HEK293 (cell line): ENCODE data around the gene PIP5KL1.

Experiments
- ATF2 ChIP-seq: fragments of 450-650 bp; formaldehyde crosslinking; IDR thresholded peaks from 2 replicates; pipeline ENCODE4 v1.5.1; 2016; ENCODE audit warnings: missing biosample characterization, missing genetic modification characterization, low read depth
- BCL11A ChIP-seq: fragments of 450-650 bp; formaldehyde crosslinking; IDR thresholded peaks from 2 replicates; pipeline ENCODE4 v1.5.1; 2016; ENCODE audit warnings: low read depth, missing biosample characterization, missing genetic modification characterization
- FEZF1 ChIP-seq: fragments of 450-650 bp; formaldehyde crosslinking; IDR thresholded peaks from 2 replicates; pipeline ENCODE4 v1.5.1; 2016; ENCODE audit warnings: missing biosample characterization, missing genetic modification characterization
- GFI1B ChIP-seq: fragments of 450-650 bp; formaldehyde crosslinking; IDR thresholded peaks from 2 replicates; pipeline ENCODE4 v1.5.1; 2016; ENCODE audit warnings: missing biosample characterization, missing genetic modification characterization
- GLIS2 ChIP-seq: fragments of 450-650 bp; formaldehyde crosslinking; IDR thresholded peaks from 2 replicates; pipeline ENCODE4 v1.5.1; 2016; ENCODE audit warnings: missing biosample characterization, missing genetic modification characterization
- INSM2 ChIP-seq: fragments of 450-650 bp; formaldehyde crosslinking; IDR thresholded peaks from 2 replicates; pipeline ENCODE4 v1.5.1; 2016; ENCODE audit warnings: missing biosample characterization, missing genetic modification characterization
- KLF17 ChIP-seq: fragments of 450-650 bp; formaldehyde crosslinking; IDR thresholded peaks from 2 replicates; pipeline ENCODE4 v1.5.1; 2016; ENCODE audit warnings: missing biosample characterization, missing genetic modification characterization
- PATZ1 ChIP-seq: fragments of 450-650 bp; formaldehyde crosslinking; IDR thresholded peaks from 2 replicates; pipeline ENCODE4 v1.5.1; 2016; ENCODE audit warnings: missing biosample characterization, missing genetic modification characterization
- SP7 ChIP-seq: fragments of 450-650 bp; formaldehyde crosslinking; IDR thresholded peaks from 2 replicates; pipeline ENCODE4 v1.5.1; 2016; ENCODE audit warnings: missing biosample characterization, missing genetic modification characterization
- YY2 ChIP-seq: fragments of 450-650 bp; formaldehyde crosslinking; IDR thresholded peaks from 2 replicates; pipeline ENCODE4 v1.5.1; 2016; ENCODE audit warnings: missing biosample characterization, missing genetic modification characterization
- ZBTB10 ChIP-seq: fragments of 450-650 bp; formaldehyde crosslinking; IDR thresholded peaks from 2 replicates; pipeline ENCODE4 v1.5.1; 2016; ENCODE audit warnings: missing biosample characterization, missing genetic modification characterization
- ZBTB21 ChIP-seq: fragments of 450-650 bp; formaldehyde crosslinking; IDR thresholded peaks from 2 replicates; pipeline ENCODE4 v1.5.1; 2017; ENCODE audit warnings: missing biosample characterization, missing genetic modification characterization
- ZBTB7A ChIP-seq: fragments of 450-650 bp; formaldehyde crosslinking; IDR thresholded peaks from 2 replicates; pipeline ENCODE4 v1.5.1; 2016; ENCODE audit warnings: low read depth, missing biosample characterization, missing genetic modification characterization
- ZNF121 ChIP-seq: fragments of 450-650 bp; formaldehyde crosslinking; IDR thresholded peaks from 2 replicates; pipeline ENCODE4 v1.5.1; 2016; ENCODE audit warnings: missing biosample characterization, missing genetic modification characterization
- ZNF133 ChIP-seq: fragments of 450-650 bp; formaldehyde crosslinking; IDR thresholded peaks from 2 replicates; pipeline ENCODE4 v1.5.1; 2016; ENCODE audit warnings: missing biosample characterization, missing genetic modification characterization
- ZNF16 ChIP-seq: fragments of 450-650 bp; formaldehyde crosslinking; IDR thresholded peaks from 2 replicates; pipeline ENCODE4 v1.5.1; 2016; ENCODE audit warnings: low read depth, missing biosample characterization, missing genetic modification characterization
- ZNF335 ChIP-seq: fragments of 450-650 bp; formaldehyde crosslinking; conservative IDR thresholded peaks from 2 replicates; pipeline ENCODE4 v1.5.1; 2016; ENCODE audit warnings: missing biosample characterization, missing genetic modification characterization
- ZNF404 ChIP-seq: fragments of 450-650 bp; formaldehyde crosslinking; IDR thresholded peaks from 2 replicates; pipeline ENCODE4 v1.5.1; 2017; ENCODE audit warnings: missing biosample characterization, missing genetic modification characterization
- ZNF416 ChIP-seq: fragments of 450-650 bp; formaldehyde crosslinking; IDR thresholded peaks from 2 replicates; pipeline ENCODE4 v1.5.1; 2016; ENCODE audit warnings: missing biosample characterization, missing genetic modification characterization
- ZNF548 ChIP-seq: fragments of 450-650 bp; formaldehyde crosslinking; IDR thresholded peaks from 2 replicates; pipeline ENCODE4 v1.5.1; 2016; ENCODE audit warnings: missing biosample characterization, missing genetic modification characterization
- ZNF561 ChIP-seq: fragments of 450-650 bp; IDR thresholded peaks from 2 replicates; pipeline ENCODE4 v1.5.1; 2018; ENCODE audit warnings: missing biosample characterization, missing genetic modification characterization, borderline replicate concordance
- ZNF645 ChIP-seq: fragments of 450-650 bp; formaldehyde crosslinking; IDR thresholded peaks from 2 replicates; pipeline ENCODE4; 2016; ENCODE audit warnings: missing biosample characterization, missing genetic modification characterization
- ZNF658 ChIP-seq: fragments of 450-650 bp; formaldehyde crosslinking; IDR thresholded peaks from 2 replicates; pipeline ENCODE4; 2016; ENCODE audit warnings: missing biosample characterization, missing genetic modification characterization
- ZSCAN23 ChIP-seq: fragments of 450-650 bp; formaldehyde crosslinking; IDR thresholded peaks from 2 replicates; pipeline ENCODE4 v1.5.1; 2016; ENCODE audit warnings: missing biosample characterization, missing genetic modification characterization
- TF ChIP-seq, protein P1 (sequence below): fragments of 450-650 bp; formaldehyde crosslinking; IDR thresholded peaks from 2 replicates; pipeline ENCODE4 v1.5.1; 2017; ENCODE audit warnings: missing biosample characterization, mild to moderate bottlenecking, missing genetic modification characterization, moderate library complexity
- TF ChIP-seq, protein P2 (sequence below): fragments of 450-650 bp; formaldehyde crosslinking; IDR thresholded peaks from 2 replicates; pipeline ENCODE4 v1.5.1; 2016; ENCODE audit warnings: missing biosample characterization, missing genetic modification characterization

PIP5KL1 gene

GRCh38 chr9:127931092-127931881, 710 bp upstream of the PIP5KL1 start (continued):
- TF ChIP-seq KLF17 (tag by site-specific recombination) (peak; percentile 57; the same call in 1 of the 2 replicates), ZBTB7A (tag by site-specific recombination) (no peak), PATZ1 (peak; percentile 46), ZBTB10 (tag by site-specific recombination) (no peak; the same call in none of the 2 replicates), GLIS2 (tag by site-specific recombination) (no peak; the same call in 1 of the 2 replicates), ZBTB21 (tag by site-specific recombination) (peak; percentile 81), ZNF548 (no peak), FEZF1 (peak; percentile 44), GFI1B (tag by site-specific recombination) (no peak), SP7 (tag by site-specific recombination) (peak; percentile 76), ZNF561 (tag by site-specific recombination) (no peak), ZNF335 (tag by site-specific recombination) (peak; percentile 79), ZNF133 (no peak), ZNF121 (tag by site-specific recombination) (no peak), BCL11A (tag by site-specific recombination) (peak; percentile 87), ZSCAN23 (tag by site-specific recombination) (no peak), ZNF16 (tag by site-specific recombination) (no peak), ZNF645 (tag by site-specific recombination) (no peak), INSM2 (peak; percentile 53), YY2 (tag by site-specific recombination) (no peak), ZNF658 (tag by site-specific recombination) (no peak), ZNF416 (tag by site-specific recombination) (no peak), ZNF404 (tag by site-specific recombination) (no peak), ATF2 (peak; percentile 92)
- TF ChIP-seq, protein P1, sequence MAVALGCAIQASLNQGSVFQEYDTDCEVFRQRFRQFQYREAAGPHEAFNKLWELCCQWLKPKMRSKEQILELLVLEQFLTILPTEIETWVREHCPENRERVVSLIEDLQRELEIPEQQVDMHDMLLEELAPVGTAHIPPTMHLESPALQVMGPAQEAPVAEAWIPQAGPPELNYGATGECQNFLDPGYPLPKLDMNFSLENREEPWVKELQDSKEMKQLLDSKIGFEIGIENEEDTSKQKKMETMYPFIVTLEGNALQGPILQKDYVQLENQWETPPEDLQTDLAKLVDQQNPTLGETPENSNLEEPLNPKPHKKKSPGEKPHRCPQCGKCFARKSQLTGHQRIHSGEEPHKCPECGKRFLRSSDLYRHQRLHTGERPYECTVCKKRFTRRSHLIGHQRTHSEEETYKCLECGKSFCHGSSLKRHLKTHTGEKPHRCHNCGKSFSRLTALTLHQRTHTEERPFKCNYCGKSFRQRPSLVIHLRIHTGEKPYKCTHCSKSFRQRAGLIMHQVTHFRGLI (tag by site-specific recombination): no peak
- TF ChIP-seq, protein P2, sequence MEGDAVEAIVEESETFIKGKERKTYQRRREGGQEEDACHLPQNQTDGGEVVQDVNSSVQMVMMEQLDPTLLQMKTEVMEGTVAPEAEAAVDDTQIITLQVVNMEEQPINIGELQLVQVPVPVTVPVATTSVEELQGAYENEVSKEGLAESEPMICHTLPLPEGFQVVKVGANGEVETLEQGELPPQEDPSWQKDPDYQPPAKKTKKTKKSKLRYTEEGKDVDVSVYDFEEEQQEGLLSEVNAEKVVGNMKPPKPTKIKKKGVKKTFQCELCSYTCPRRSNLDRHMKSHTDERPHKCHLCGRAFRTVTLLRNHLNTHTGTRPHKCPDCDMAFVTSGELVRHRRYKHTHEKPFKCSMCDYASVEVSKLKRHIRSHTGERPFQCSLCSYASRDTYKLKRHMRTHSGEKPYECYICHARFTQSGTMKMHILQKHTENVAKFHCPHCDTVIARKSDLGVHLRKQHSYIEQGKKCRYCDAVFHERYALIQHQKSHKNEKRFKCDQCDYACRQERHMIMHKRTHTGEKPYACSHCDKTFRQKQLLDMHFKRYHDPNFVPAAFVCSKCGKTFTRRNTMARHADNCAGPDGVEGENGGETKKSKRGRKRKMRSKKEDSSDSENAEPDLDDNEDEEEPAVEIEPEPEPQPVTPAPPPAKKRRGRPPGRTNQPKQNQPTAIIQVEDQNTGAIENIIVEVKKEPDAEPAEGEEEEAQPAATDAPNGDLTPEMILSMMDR (tag by site-specific recombination): no peak
